ENCODE data around the gene KIF20B.

KIF20B gene

GRCh38 chr10:89705466-89705865, 4.1 kb downstream of the KIF20B start:
- Histone ChIP-seq H3K4me1 (peaks cover 20 to 59% (median 42%) of the 10 kb centered on the region in 10 experiments; a peak in 19 of 20 replicates), H4K20me1 (peaks cover 0 to 12% (median 8%) of the 10 kb centered on the region in 11 experiments; a peak in 10 of 22 replicates), H3K4me2 (peak overlapping the region in 10 of 11 experiments; percentile 1 to 28 (median 20); a peak in 10 of 22 replicates), H3K27ac (no peak overlapping the region), H3K4me3 (no peak overlapping the region), H3K9me3 (replicated peaks in 1 of 11) (no peaks in the 10 kb centered on the region), H3K27me3 (no peaks in the 10 kb centered on the region), H3K36me3 (peaks cover 0 to 59% (median 28%) of the 10 kb centered on the region in 11 experiments; a peak in 16 of 22 replicates), H3K9ac (no peak overlapping the region)
- TF ChIP-seq Cebpa-rat (IDR thresholded peaks at IDR 0.05) = no peak

DNA sequence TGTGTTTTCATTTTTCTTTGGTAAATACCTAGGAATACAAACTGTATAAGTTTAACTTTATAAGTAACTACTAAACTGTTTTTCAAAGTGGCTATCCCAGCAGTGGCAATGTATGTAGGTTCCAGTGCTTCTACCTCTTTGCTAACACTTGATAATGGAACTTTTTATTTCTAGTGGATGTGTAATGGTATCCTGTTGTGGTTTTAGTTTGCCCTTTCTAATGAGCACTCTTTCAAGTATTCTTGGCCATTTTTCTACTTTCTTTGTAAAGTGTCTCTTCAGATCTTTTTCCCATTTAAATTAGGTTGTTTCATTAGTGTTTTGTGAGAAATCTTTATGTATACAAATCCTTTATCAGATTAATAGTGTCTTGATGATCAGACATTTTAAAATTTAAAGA, 4.6 kb downstream of the KIF20B start:
- Histone ChIP-seq H3K9me3 (replicated peaks in 1 of 11) (no peaks in the 10 kb centered on the region), H3K4me2 (peak overlapping the region in 9 of 11 experiments; percentile 1 to 28 (median 19); a peak in 10 of 22 replicates), H3K27me3 (no peaks in the 10 kb centered on the region), H3K36me3 (peaks cover 0 to 64% (median 28%) of the 10 kb centered on the region in 11 experiments; a peak in 16 of 22 replicates), H3K4me1 (peaks cover 20 to 56% (median 39%) of the 10 kb centered on the region in 10 experiments; a peak in 19 of 20 replicates), H3K4me3 (no peak overlapping the region), H4K20me1 (peaks cover 0 to 12% (median 8%) of the 10 kb centered on the region in 11 experiments; a peak in 10 of 22 replicates), H3K9ac (no peak overlapping the region), H3K27ac (no peak overlapping the region)
- TF ChIP-seq Cebpa-rat (IDR thresholded peaks at IDR 0.05) = no peak

DNA sequence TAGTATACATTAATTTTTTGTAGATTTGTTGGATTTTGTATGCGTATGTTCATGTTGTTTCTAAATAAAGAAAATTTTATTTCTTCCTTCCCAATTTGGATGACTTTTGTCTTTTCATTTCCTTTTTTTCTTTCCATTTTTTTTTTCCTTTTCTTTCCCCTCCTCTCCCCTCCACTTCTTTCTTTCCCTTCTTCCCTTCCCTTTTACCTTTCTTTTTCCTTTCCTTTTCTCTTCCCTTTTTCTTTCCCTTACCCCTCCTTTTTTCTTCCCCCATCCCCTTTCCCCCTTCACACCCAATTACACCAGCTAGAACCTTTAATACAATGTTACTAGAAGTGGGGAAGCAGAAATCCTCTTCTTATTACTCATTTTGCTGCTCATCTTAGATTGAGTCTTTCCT, 6.0 kb downstream of the KIF20B start:
- H3K36me3 ChIP-seq = peaks cover 4 to 77% (median 36%) of the 10 kb centered on the region in 11 experiments; a peak in 19 of 22 replicates
- H3K4me2 ChIP-seq = peak overlapping the region in 4 of 11 experiments; percentile 32 to 42 (median 38); a peak in 7 of 22 replicates
- no peaks in the 10 kb centered on the region for H3K9me3 ChIP-seq (replicated peaks in 1 of 11)
- H3K27ac ChIP-seq = no peak overlapping the region
- H3K4me3 ChIP-seq = no peak overlapping the region
- peaks cover 19 to 53% (median 36%) of the 10 kb centered on the region in 10 experiments; a peak in 19 of 20 replicates for H3K4me1 ChIP-seq
- TF ChIP-seq Cebpa-rat (IDR thresholded peaks at IDR 0.05) = no peak
- H3K9ac ChIP-seq = no peak overlapping the region
- H4K20me1 ChIP-seq = peaks cover 0 to 12% (median 5%) of the 10 kb centered on the region in 11 experiments; a peak in 10 of 22 replicates
- no peaks in the 10 kb centered on the region for H3K27me3 ChIP-seq

DNA sequence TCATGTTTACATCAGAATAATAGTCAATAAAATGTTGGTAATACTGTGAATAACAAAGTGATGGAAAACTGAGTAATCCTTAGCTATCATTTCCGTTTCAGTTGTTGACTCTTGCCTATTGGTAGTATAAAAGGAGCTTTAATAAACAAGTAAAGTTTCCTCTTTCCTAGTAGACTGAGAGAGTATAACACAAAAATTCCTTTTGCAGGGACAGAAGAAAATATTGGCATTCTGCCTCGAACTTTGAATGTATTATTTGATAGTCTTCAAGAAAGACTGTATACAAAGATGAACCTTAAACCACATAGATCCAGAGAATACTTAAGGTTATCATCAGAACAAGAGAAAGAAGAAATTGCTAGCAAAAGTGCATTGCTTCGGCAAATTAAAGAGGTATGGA, 9.4 kb downstream of the KIF20B start:
- TF ChIP-seq Cebpa-rat (IDR thresholded peaks at IDR 0.05) = no peak
- H3K4me3 ChIP-seq = no peak overlapping the region
- no peak overlapping the region for H3K9ac ChIP-seq
- no peaks in the 10 kb centered on the region for H3K27me3 ChIP-seq
- H3K9me3 ChIP-seq (replicated peaks in 1 of 11) = no peaks in the 10 kb centered on the region
- peaks cover 6 to 94% (median 59%) of the 10 kb centered on the region in 11 experiments; a peak in 20 of 22 replicates for H3K36me3 ChIP-seq
- H3K4me2 ChIP-seq = no peak overlapping the region
- H4K20me1 ChIP-seq = peaks cover 0 to 8% (median 0%) of the 10 kb centered on the region in 11 experiments; a peak in 4 of 22 replicates
- no peak overlapping the region for H3K27ac ChIP-seq
- peaks cover 0 to 25% (median 7%) of the 10 kb centered on the region in 10 experiments; a peak in 14 of 20 replicates for H3K4me1 ChIP-seq

- Histone ChIP-seq H4K20me1 (no peaks in the 10 kb centered on the region), H3K4me1 (peaks cover 0 to 23% (median 0%) of the 10 kb centered on the region in 10 experiments; a peak in 8 of 20 replicates), H3K9ac (no peak overlapping the region), H3K4me2 (no peak overlapping the region), H3K27ac (no peak overlapping the region), H3K27me3 (no peaks in the 10 kb centered on the region), H3K9me3 (replicated peaks in 1 of 11) (no peaks in the 10 kb centered on the region), H3K4me3 (no peak overlapping the region), H3K36me3 (peaks cover 0 to 97% (median 82%) of the 10 kb centered on the region in 11 experiments; a peak in 20 of 22 replicates)
- no peak for TF ChIP-seq Cebpa-rat (IDR thresholded peaks at IDR 0.05)
Measured at GRCh38 chr10:89734616-89735015, 33.2 kb downstream of the KIF20B start.

GRCh38 chr10:89738551-89739209, 37.3 kb downstream of the KIF20B start:
- Histone ChIP-seq H3K4me1 (peaks cover 0 to 23% (median 0%) of the 10 kb centered on the region in 10 experiments; a peak in 8 of 20 replicates), H3K4me3 (no peak overlapping the region), H3K9me3 (replicated peaks in 1 of 11) (no peaks in the 10 kb centered on the region), H3K27ac (0 out of 22 replicates have a peak overlapping the region, but pooled peaks of 1 of the 11 experiments have one; percentile 28), H3K9ac (no peak overlapping the region), H3K27me3 (no peaks in the 10 kb centered on the region), H3K4me2 (peak overlapping the region in 3 of 11 experiments; percentile 3 to 69 (median 53); a peak in 4 of 22 replicates), H3K36me3 (peaks cover 0 to 97% (median 80%) of the 10 kb centered on the region in 11 experiments; a peak in 20 of 22 replicates), H4K20me1 (no peaks in the 10 kb centered on the region)
- no peak for TF ChIP-seq Cebpa-rat (IDR thresholded peaks at IDR 0.05)

- H3K4me3 ChIP-seq = no peak overlapping the region
- H3K9ac ChIP-seq = no peak overlapping the region
- no peak overlapping the region for H3K27ac ChIP-seq
- TF ChIP-seq Cebpa-rat (IDR thresholded peaks at IDR 0.05) = no peak
- H3K36me3 ChIP-seq = peaks cover 8 to 99% (median 89%) of the 10 kb centered on the region in 11 experiments
- H3K27me3 ChIP-seq = no peaks in the 10 kb centered on the region
- H4K20me1 ChIP-seq = no peaks in the 10 kb centered on the region
- H3K9me3 ChIP-seq (replicated peaks in 1 of 11) = peaks cover 0 to 10% (median 6%) of the 10 kb centered on the region in 11 experiments; a peak in 17 of 22 replicates
- H3K4me2 ChIP-seq = no peak overlapping the region
- H3K4me1 ChIP-seq = peaks cover 0 to 29% (median 0%) of the 10 kb centered on the region in 10 experiments; a peak in 8 of 20 replicates
Measured at GRCh38 chr10:89741126-89741762, 39.9 kb downstream of the KIF20B start.

DNA sequence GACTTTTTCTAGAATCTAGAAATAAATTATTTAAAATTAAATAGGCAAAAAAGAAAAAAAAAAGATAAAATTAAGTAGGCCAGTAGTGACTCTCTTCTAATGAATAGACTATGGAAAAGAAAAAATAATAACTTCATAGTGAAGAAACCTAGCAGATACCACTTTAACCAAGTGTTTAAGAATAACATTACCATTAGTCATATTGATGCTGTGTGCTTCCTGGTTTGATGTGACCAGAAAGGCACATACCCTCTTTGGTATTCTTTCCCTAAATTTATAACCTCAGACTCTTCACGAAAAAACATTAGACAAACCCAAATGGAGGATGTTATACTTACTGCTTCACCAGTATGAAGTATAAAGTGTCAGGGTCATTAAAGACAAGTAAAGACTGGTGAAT, 42.6 kb downstream of the KIF20B start:
- Histone ChIP-seq H3K27me3 (no peaks in the 10 kb centered on the region), H3K9ac (no peak overlapping the region), H4K20me1 (no peaks in the 10 kb centered on the region), H3K4me3 (no peak overlapping the region), H3K36me3 (peaks cover 14 to 91% (median 79%) of the 10 kb centered on the region in 11 experiments), H3K9me3 (replicated peaks in 1 of 11) (peaks cover 0 to 14% (median 11%) of the 10 kb centered on the region in 11 experiments; a peak in 17 of 22 replicates), H3K4me2 (no peak overlapping the region), H3K4me1 (peaks cover 0 to 11% (median 0%) of the 10 kb centered on the region in 10 experiments; a peak in 5 of 20 replicates), H3K27ac (no peak overlapping the region)
- TF ChIP-seq Cebpa-rat (IDR thresholded peaks at IDR 0.05) = no peak

- peaks cover 14 to 88% (median 63%) of the 10 kb centered on the region in 11 experiments for H3K36me3 ChIP-seq
- no peak for TF ChIP-seq Cebpa-rat (IDR thresholded peaks at IDR 0.05)
Measured at GRCh38 chr10:89745903-89746302, 44.5 kb downstream of the KIF20B start.

More at GRCh38 chr10:89745903-89746302, 44.5 kb downstream of the KIF20B start:
- Histone ChIP-seq H3K9ac (no peak overlapping the region), H3K9me3 (replicated peaks in 1 of 11) (peaks cover 0 to 14% (median 11%) of the 10 kb centered on the region in 11 experiments; a peak in 17 of 22 replicates), H4K20me1 (no peaks in the 10 kb centered on the region), H3K27ac (no peak overlapping the region), H3K4me1 (peaks cover 0 to 6% (median 0%) of the 10 kb centered on the region in 10 experiments; a peak in 1 of 20 replicates), H3K27me3 (no peaks in the 10 kb centered on the region), H3K4me2 (no peak overlapping the region), H3K4me3 (no peak overlapping the region)
